Type B pancreatic cell (in vitro differentiated cells): Measurements from ENCODE around the gene RAI14. TPM values are rescaled to one million over a fixed set of nuclear protein-coding genes. Genes with fewer than 3 reads are reported as not detected.

ENCODE experiments used
- DNase-seq: peaks from one replicate; pipeline ENCODE4 v3.0.0; 2021; ENCODE audit warnings: mixed read lengths; ENCODE audit not compliant: unreplicated experiment; ENCODE audit errors: extremely low spot score
- H3K27ac Mint-ChIP-seq: 2 replicates; pipeline ENCODE4 v1.8.0; 2021; ENCODE audit warnings: mild to moderate bottlenecking, mixed read lengths
- H3K27me3 Mint-ChIP-seq: 2 replicates; pipeline ENCODE4 v1.8.0; 2021; ENCODE audit warnings: mixed read lengths
- H3K36me3 Mint-ChIP-seq: 2 replicates; pipeline ENCODE4 v1.8.0; 2021; ENCODE audit warnings: mixed read lengths
- H3K4me1 Mint-ChIP-seq: one replicate; pipeline ENCODE4 v1.8.0; 2021; ENCODE audit warnings: mixed read lengths; ENCODE audit not compliant: unreplicated experiment
- H3K4me3 Mint-ChIP-seq: 2 replicates; pipeline ENCODE4 v1.8.0; 2021; ENCODE audit warnings: mild to moderate bottlenecking, mixed read lengths
- H3K9me3 Mint-ChIP-seq: 2 replicates; pipeline ENCODE4 v1.8.0; 2021; ENCODE audit warnings: mixed read lengths
- total RNA-seq: library from RNA; stranded (reverse); gene quantifications from 2 replicates; pipeline ENCODE4 v1.2.1, GENCODE V29; 2021; ENCODE audit warnings: low replicate concordance
- TF ChIP-seq, protein P1 (sequence below): fragments of 200-600 bp; sonication (generic); conservative IDR thresholded peaks from 2 replicates; pipeline ENCODE4 v1.5.0; 2021; ENCODE audit warnings: antibody characterized with exemption, mild to moderate bottlenecking

Gene RAI14
- total RNA-seq, 1 donor from 2014 or later, result 102 TPM

DNA sequence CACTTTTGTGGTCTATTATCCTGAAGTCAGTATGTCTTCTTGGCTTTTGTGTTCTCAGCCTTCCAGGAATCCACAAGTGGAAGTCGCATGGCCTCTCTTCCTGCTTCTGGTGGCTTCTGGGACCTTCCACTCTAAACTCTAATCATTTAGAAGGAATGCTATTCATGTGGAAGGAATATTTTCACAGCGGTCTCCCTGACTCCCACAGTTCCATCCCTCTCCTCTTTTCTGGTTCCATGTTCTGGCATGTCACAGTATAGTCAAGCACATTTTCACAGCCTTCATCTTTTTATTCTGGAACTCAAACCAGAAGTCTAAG lies 7.3 kb upstream of the RAI14 start:
- no peak for DNase-seq
- Mint-ChIP-seq H3K36me3 (no peaks in the 10 kb centered on the region), H3K27me3 (no peaks in the 10 kb centered on the region), H3K4me1 (peaks cover 16% of the 10 kb centered on the region), H3K4me3 (no peak overlapping the region), H3K27ac (no peak overlapping the region), H3K9me3 (peaks cover 10% of the 10 kb centered on the region)
- TF ChIP-seq, protein P1, sequence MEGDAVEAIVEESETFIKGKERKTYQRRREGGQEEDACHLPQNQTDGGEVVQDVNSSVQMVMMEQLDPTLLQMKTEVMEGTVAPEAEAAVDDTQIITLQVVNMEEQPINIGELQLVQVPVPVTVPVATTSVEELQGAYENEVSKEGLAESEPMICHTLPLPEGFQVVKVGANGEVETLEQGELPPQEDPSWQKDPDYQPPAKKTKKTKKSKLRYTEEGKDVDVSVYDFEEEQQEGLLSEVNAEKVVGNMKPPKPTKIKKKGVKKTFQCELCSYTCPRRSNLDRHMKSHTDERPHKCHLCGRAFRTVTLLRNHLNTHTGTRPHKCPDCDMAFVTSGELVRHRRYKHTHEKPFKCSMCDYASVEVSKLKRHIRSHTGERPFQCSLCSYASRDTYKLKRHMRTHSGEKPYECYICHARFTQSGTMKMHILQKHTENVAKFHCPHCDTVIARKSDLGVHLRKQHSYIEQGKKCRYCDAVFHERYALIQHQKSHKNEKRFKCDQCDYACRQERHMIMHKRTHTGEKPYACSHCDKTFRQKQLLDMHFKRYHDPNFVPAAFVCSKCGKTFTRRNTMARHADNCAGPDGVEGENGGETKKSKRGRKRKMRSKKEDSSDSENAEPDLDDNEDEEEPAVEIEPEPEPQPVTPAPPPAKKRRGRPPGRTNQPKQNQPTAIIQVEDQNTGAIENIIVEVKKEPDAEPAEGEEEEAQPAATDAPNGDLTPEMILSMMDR, result no peak

- Mint-ChIP-seq H3K27me3 (no peaks in the 10 kb centered on the region), H3K4me3 (no peak overlapping the region), H3K36me3 (no peaks in the 10 kb centered on the region), H3K9me3 (peaks cover 10% of the 10 kb centered on the region), H3K4me1 (peaks cover 29% of the 10 kb centered on the region), H3K27ac (no peak overlapping the region)
- DNase-seq, result no peak
- TF ChIP-seq, protein P1, result no peak
Observed at GRCh38 chr5:34651791-34652190, 4.3 kb upstream of the RAI14 start.

- Mint-ChIP-seq H3K9me3 (peaks cover 10% of the 10 kb centered on the region), H3K27me3 (no peaks in the 10 kb centered on the region), H3K36me3 (no peaks in the 10 kb centered on the region), H3K27ac (no peak overlapping the region), H3K4me3 (no peak overlapping the region), H3K4me1 (peaks cover 31% of the 10 kb centered on the region)
- TF ChIP-seq, protein P1, result no peak
- DNase-seq, result no peak
Observed at GRCh38 chr5:34652466-34652865, 3.7 kb upstream of the RAI14 start.

DNA sequence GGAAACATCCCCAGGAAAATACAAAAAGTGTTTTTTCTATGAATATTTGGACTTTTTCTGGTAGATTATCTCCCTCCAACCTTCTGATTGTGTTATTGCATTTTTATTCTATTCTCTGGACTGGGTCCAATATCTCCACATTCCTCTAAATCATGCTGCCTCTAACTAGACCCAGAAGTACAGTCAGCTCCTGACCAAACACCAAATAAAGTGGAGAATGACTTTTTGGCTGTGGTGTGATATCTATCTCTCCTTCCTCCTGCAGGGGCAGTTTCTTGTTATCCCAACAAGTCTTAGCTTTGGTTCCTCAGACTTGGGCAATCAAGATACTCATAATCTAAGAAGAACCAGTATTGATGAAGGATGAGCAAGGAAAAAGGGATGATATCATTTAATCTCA lies 3.2 kb upstream of the RAI14 start:
- no peak overlapping the region for H3K4me3 Mint-ChIP-seq
- H3K27me3 Mint-ChIP-seq, result no peaks in the 10 kb centered on the region
- TF ChIP-seq, protein P1, result no peak
- peaks cover 10% of the 10 kb centered on the region for H3K9me3 Mint-ChIP-seq
- H3K36me3 Mint-ChIP-seq, result peaks cover 4% of the 10 kb centered on the region
- no peak for DNase-seq
- no peak overlapping the region for H3K27ac Mint-ChIP-seq
- peaks cover 35% of the 10 kb centered on the region for H3K4me1 Mint-ChIP-seq

DNA sequence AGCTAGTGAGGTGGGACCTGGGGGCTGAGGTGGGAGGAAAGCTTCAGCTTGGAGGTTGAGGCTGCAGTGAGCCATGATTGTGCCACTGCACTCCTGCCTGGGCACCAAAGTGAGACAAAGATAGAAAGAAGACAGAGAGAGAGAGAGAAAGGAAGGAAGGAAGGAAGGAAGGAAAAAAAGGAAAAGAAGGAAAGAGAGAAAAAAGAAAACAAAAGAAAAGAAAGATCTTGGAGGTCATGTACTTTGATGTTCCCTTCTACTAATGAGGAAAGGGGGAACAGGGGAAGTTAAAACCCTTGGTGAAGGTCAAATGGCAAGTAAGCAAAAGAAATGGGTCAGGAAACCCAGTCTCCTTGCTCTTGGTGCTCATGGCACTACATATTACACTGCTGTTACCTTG lies 2.4 kb upstream of the RAI14 start:
- peaks cover 3% of the 10 kb centered on the region for H3K9me3 Mint-ChIP-seq

More for the DNA sequence above, 2.4 kb upstream of the RAI14 start:
- Mint-ChIP-seq H3K4me3 (no peak overlapping the region), H3K36me3 (peaks cover 4% of the 10 kb centered on the region), H3K27ac (no peak overlapping the region), H3K27me3 (no peaks in the 10 kb centered on the region), H3K4me1 (peaks cover 38% of the 10 kb centered on the region)
- TF ChIP-seq, protein P1, result no peak
- no peak for DNase-seq
